ENCODE data around the gene MYRIP. TPM values are rescaled to one million over a fixed set of nuclear protein-coding genes. Genes with fewer than 3 reads are reported as not detected.

MYRIP gene
- total and polyA plus RNA-seq, 2 experiments from 2014 or later: 1.5 to 1.8 TPM

DNA sequence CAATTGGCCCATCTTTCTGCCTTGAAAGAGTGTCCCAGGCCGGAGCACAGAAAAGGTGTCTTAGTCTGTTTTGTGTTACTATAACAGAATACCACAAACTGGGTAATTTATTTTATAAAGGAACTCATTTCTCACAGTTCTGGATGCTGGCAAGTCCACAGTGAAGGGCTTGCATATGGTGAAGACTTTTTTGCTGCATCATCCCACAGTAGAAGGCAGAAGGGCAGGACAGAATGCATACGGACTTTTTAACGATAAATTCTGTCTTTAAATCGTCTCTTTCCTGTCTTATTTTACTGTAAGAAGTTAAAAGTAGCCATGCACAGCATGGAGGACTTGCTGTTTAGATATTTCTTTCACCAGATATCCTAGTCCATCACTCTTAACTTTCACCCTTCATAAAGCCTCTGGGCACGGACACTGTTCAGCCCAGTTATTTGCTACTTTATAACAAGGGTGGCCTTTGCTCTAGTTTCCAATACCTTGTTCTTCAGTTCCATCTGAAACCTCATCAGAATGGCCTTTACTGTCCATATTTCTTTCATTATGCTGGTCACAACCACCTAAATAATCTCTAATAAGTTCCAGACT is 489.8 kb downstream of the MYRIP start:
- Histone ChIP-seq H3K27me3 (ENCODE audit: insufficient read depth) (no peaks in the 10 kb centered on the region), H3K4me3 (no peak overlapping the region), H3K79me2 (replicated peaks; ENCODE audit: insufficient read depth) (no peaks in the 10 kb centered on the region), H3K27ac (ENCODE audit: low read depth) (no peak overlapping the region), H3K36me3 (ENCODE audit: insufficient read depth) (no peaks in the 10 kb centered on the region), H3K4me2 (no peak overlapping the region), H2AFZ (0 out of 2 replicates have a peak overlapping the region, but pooled peaks have one; percentile 14), H3K4me1 (ENCODE audit: insufficient read depth) (no peaks in the 10 kb centered on the region), H4K20me1 (replicated peaks; ENCODE audit: insufficient read depth) (no peaks in the 10 kb centered on the region), H3K9me2 (ENCODE audit: insufficient read depth) (no peaks in the 10 kb centered on the region), H3F3A (replicated peaks; ENCODE audit: low read depth) (no peaks in the 10 kb centered on the region)
- H3K4me1 Mint-ChIP-seq: no peaks in the 10 kb centered on the region
- no peaks in the 10 kb centered on the region; the same call in 2 of the 3 replicates for H3K9me3 Mint-ChIP-seq
- ATAC-seq (no peak), DNase-seq (ENCODE audit: low spot score) (no peak)
- H3K27ac Mint-ChIP-seq: peak overlapping the region; percentile 5; the same call in 1 of the 2 replicates
- H3K27me3 Mint-ChIP-seq (ENCODE audit: insufficient read depth, low read depth, poor library complexity): no peaks in the 10 kb centered on the region
- no peak overlapping the region for H3K4me3 Mint-ChIP-seq
- H3K36me3 Mint-ChIP-seq (ENCODE audit: low read depth): no peaks in the 10 kb centered on the region; the same call in 2 of the 3 replicates
- TF ChIP-seq NANOG (IDR thresholded peaks at IDR 0.05; ENCODE audit: borderline replicate concordance) (no peak), REST (IDR thresholded peaks at IDR 0.05; ENCODE audit: unreplicated experiment) (no peak), EZH2 (IDR thresholded peaks at IDR 0.05; ENCODE audit: low read depth, unreplicated experiment) (no peak), ZNF114 (CRISPR knock-in tag; IDR thresholded peaks at IDR 0.05) (no peak), CTCF (conservative IDR thresholded peaks at IDR 0.05; ENCODE audit: low read depth in 2 of 2) (no peak), EZH2phosphoT487 (IDR thresholded peaks at IDR 0.05; ENCODE audit: unreplicated experiment) (no peak), POLR2AphosphoS5 (IDR thresholded peaks at IDR 0.05; ENCODE audit: low read depth) (no peak)
- TF ChIP-seq, protein P1, sequence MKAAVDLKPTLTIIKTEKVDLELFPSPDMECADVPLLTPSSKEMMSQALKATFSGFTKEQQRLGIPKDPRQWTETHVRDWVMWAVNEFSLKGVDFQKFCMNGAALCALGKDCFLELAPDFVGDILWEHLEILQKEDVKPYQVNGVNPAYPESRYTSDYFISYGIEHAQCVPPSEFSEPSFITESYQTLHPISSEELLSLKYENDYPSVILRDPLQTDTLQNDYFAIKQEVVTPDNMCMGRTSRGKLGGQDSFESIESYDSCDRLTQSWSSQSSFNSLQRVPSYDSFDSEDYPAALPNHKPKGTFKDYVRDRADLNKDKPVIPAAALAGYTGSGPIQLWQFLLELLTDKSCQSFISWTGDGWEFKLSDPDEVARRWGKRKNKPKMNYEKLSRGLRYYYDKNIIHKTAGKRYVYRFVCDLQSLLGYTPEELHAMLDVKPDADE (IDR thresholded peaks at IDR 0.05): no peak
